NCI-H526 (cell line): ENCODE data around the gene GSTO1.
A peak's percentile ranks its signal among the peaks of the same experiment; 100 is the strongest.

ENCODE experiments used
- DNase-seq, 2 experiments: peaks; one replicate each; lab custom pipeline; 2025; lab: John Stamatoyannopoulos, UW

GSTO1 gene

GRCh38 chr10:104251443-104251842 lies 3.2 kb upstream of the GSTO1 start:
- no peak for DNase-seq

GRCh38 chr10:104252368-104252767 lies 2.3 kb upstream of the GSTO1 start:
- no peak for DNase-seq

- no peak for DNase-seq
Measured at GRCh38 chr10:104253106-104253505, 1.6 kb upstream of the GSTO1 start.

- DNase-seq, result no peak
Measured at GRCh38 chr10:104253606-104254410, 884 bp upstream of the GSTO1 start.

- peak in 1 of 2 experiments; percentile 47 for DNase-seq
Measured at GRCh38 chr10:104255311-104255981, 754 bp downstream of the GSTO1 start.

- DNase-seq, result peak in 1 of 2 experiments; percentile 6
Measured at GRCh38 chr10:104256335-104256961, 1.8 kb downstream of the GSTO1 start.

- DNase-seq, result no peak
Measured at GRCh38 chr10:104257235-104257634, 2.5 kb downstream of the GSTO1 start.

GRCh38 chr10:104258209-104258608 lies 3.5 kb downstream of the GSTO1 start:
- no peak for DNase-seq

- DNase-seq, result no peak
Measured at GRCh38 chr10:104259456-104259855, 4.8 kb downstream of the GSTO1 start.

GRCh38 chr10:104259999-104260774 lies 5.5 kb downstream of the GSTO1 start:
- no peak for DNase-seq

GRCh38 chr10:104260775-104261115 lies 6.1 kb downstream of the GSTO1 start:
- no peak for DNase-seq

GRCh38 chr10:104262055-104262454 lies 7.4 kb downstream of the GSTO1 start:
- no peak for DNase-seq

- DNase-seq, result no peak
Measured at GRCh38 chr10:104264783-104265182, 10.1 kb downstream of the GSTO1 start.

GRCh38 chr10:104267721-104268404 lies 13.2 kb downstream of the GSTO1 start:
- no peak for DNase-seq

GRCh38 chr10:104268405-104268712 lies 13.7 kb downstream of the GSTO1 start:
- no peak for DNase-seq

- peak; percentile 95 to 96 for DNase-seq
Measured at GRCh38 chr10:104268713-104269645, 14.3 kb downstream of the GSTO1 start, which contains the start of gene GSTO2. Gene GSTO2, plus strand, starts transcription at chr10:104269184. Its CDS starts 5,732 bp downstream, at chr10:104274916.

GRCh38 chr10:104273286-104273685 lies 18.6 kb downstream of the GSTO1 start:
- DNase-seq, result no peak

GRCh38 chr10:104273899-104274575 lies 19.3 kb downstream of the GSTO1 start:
- no peak for DNase-seq

- DNase-seq, result peak; percentile 51 to 70
Measured at GRCh38 chr10:104274762-104275721, 20.4 kb downstream of the GSTO1 start.
